Nephron progenitor cell (in vitro differentiated cells): ENCODE measurements around the gene P2RY6.
A peak's percentile ranks its signal among the peaks of the same experiment; 100 is the strongest.

Experiments
- DNase-seq: peaks from one replicate; pipeline ENCODE4 v3.0.0; 2021
- H3K27ac Mint-ChIP-seq: 2 replicates; pipeline ENCODE4 v1.8.0; 2021; ENCODE audit warnings: mild to moderate bottlenecking, moderate library complexity, mixed read lengths
- H3K27me3 Mint-ChIP-seq: 2 replicates; pipeline ENCODE4 v1.8.0; 2021; ENCODE audit warnings: mild to moderate bottlenecking, low read depth, mixed read lengths; ENCODE audit not compliant: poor library complexity
- H3K36me3 Mint-ChIP-seq: 2 replicates; pipeline ENCODE4 v1.8.0; 2021; ENCODE audit warnings: low read depth, mixed read lengths
- H3K4me1 Mint-ChIP-seq: 2 replicates; pipeline ENCODE4 v1.8.0; 2021; ENCODE audit warnings: mixed read lengths
- H3K4me3 Mint-ChIP-seq: 2 replicates; pipeline ENCODE4 v1.8.0; 2021; ENCODE audit warnings: mild to moderate bottlenecking, moderate library complexity, mixed read lengths
- H3K9me3 Mint-ChIP-seq: 2 replicates; pipeline ENCODE4 v1.8.0; 2021; ENCODE audit warnings: mild to moderate bottlenecking, moderate library complexity, mixed read lengths
- CTCF ChIP-seq: fragments of 200-600 bp; sonication (generic); IDR thresholded peaks from 2 replicates; pipeline ENCODE4 v1.5.0; 2021; ENCODE audit warnings: antibody characterized with exemption

P2RY6 gene, protein sequence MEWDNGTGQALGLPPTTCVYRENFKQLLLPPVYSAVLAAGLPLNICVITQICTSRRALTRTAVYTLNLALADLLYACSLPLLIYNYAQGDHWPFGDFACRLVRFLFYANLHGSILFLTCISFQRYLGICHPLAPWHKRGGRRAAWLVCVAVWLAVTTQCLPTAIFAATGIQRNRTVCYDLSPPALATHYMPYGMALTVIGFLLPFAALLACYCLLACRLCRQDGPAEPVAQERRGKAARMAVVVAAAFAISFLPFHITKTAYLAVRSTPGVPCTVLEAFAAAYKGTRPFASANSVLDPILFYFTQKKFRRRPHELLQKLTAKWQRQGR

GRCh38 chr11:73271936-73272679, at the start of gene P2RY6:
P2RY6 (plus strand) TSS chr11:73272338; CDS start chr11:73296519, 24,181 bp downstream.
- peak within 1 kb of the TSS; percentile 86 for H3K27ac Mint-ChIP-seq
- no peaks in the 10 kb centered on the region for H3K36me3 Mint-ChIP-seq
- peaks cover 51% of the 10 kb centered on the region for H3K4me1 Mint-ChIP-seq
- DNase-seq: peak; percentile 1
- H3K4me3 Mint-ChIP-seq: no peak within 1 kb of the TSS
- peaks cover 23% of the 10 kb centered on the region for H3K27me3 Mint-ChIP-seq
- H3K9me3 Mint-ChIP-seq: no peaks in the 10 kb centered on the region
- no peak for TF ChIP-seq CTCF

- no peak for TF ChIP-seq CTCF
- peak; percentile 0 for DNase-seq
- Mint-ChIP-seq H3K4me1 (peaks cover 34% of the 10 kb centered on the region), H3K4me3 (no peak overlapping the region), H3K27ac (peak overlapping the region; percentile 19), H3K27me3 (peaks cover 52% of the 10 kb centered on the region), H3K9me3 (no peaks in the 10 kb centered on the region), H3K36me3 (no peaks in the 10 kb centered on the region)
Measured at GRCh38 chr11:73223998-73224730, 48.0 kb upstream of the P2RY6 start.

GRCh38 chr11:73225001-73225686, 47.0 kb upstream of the P2RY6 start:
- Mint-ChIP-seq H3K36me3 (no peaks in the 10 kb centered on the region), H3K27ac (no peak overlapping the region), H3K9me3 (no peaks in the 10 kb centered on the region), H3K4me3 (no peak overlapping the region), H3K4me1 (peaks cover 34% of the 10 kb centered on the region), H3K27me3 (peaks cover 43% of the 10 kb centered on the region)
- no peak for TF ChIP-seq CTCF
- no peak for DNase-seq

DNA sequence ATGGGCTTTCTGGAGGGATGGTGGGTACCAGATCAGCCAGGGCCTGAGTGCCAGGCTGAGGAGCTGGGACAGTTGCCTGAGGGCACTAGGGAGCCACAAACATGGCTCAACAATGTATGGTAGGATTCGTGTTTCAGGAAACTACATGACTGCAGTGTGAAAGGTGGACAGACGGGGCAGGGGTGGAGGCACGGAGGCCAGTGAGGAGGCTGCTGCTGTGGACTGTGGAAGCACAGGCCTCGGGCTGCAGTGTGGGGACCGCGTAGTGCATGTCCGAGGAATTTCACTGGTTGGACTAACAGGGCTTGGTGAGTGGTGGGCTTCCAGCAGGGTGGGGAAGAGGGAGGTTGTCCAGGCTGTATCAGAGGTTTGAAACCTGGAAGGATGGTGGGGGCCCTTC, 46.3 kb upstream of the P2RY6 start:
- H3K4me3 Mint-ChIP-seq: no peak overlapping the region
- no peak for DNase-seq
- peaks cover 37% of the 10 kb centered on the region for H3K27me3 Mint-ChIP-seq
- no peaks in the 10 kb centered on the region for H3K9me3 Mint-ChIP-seq
- peaks cover 30% of the 10 kb centered on the region for H3K4me1 Mint-ChIP-seq
- H3K27ac Mint-ChIP-seq: no peak overlapping the region
- H3K36me3 Mint-ChIP-seq: no peaks in the 10 kb centered on the region
- no peak for TF ChIP-seq CTCF

GRCh38 chr11:73226297-73227006, 45.7 kb upstream of the P2RY6 start:
- peak; percentile 0 for DNase-seq
- H3K4me1 Mint-ChIP-seq: peaks cover 30% of the 10 kb centered on the region
- H3K9me3 Mint-ChIP-seq: no peaks in the 10 kb centered on the region
- H3K27ac Mint-ChIP-seq: no peak overlapping the region
- TF ChIP-seq CTCF: no peak
- H3K4me3 Mint-ChIP-seq: no peak overlapping the region
- H3K27me3 Mint-ChIP-seq: peaks cover 37% of the 10 kb centered on the region
- H3K36me3 Mint-ChIP-seq: no peaks in the 10 kb centered on the region
